BE2C (cell line): ENCODE data around the gene C11orf52.

Source experiments
- DNase-seq: peaks from one replicate; pipeline ENCODE4 v3.0.0-alpha.2; 2020
- H3K27me3 ChIP-seq: fragments of 250-450 bp; sonication (Bioruptor Pico); 2 replicates; pipeline ENCODE4 v1.5.1; 2020; ENCODE audit warnings: mild to moderate bottlenecking
- H3K36me3 ChIP-seq: fragments of 250-450 bp; sonication (Bioruptor Pico); 2 replicates; pipeline ENCODE4 v1.5.1; 2020; ENCODE audit warnings: mild to moderate bottlenecking
- H3K4me1 ChIP-seq: fragments of 250-450 bp; sonication (Bioruptor Pico); 2 replicates; pipeline ENCODE4 v1.5.1; 2020
- H3K4me3 ChIP-seq: 2 replicates; pipeline ENCODE4 v1.5.1; 2011; ENCODE audit warnings: low read depth, low read length
- H3K9me3 ChIP-seq: fragments of 250-450 bp; sonication (Bioruptor Pico); 2 replicates; pipeline ENCODE4 v1.5.1; 2020
- TF ChIP-seq, protein P1 (sequence below): IDR thresholded peaks from 2 replicates; pipeline ENCODE4 v1.5.1; 2012; ENCODE audit warnings: mild to moderate bottlenecking, low read depth, low read length

The C11orf52 gene

DNA sequence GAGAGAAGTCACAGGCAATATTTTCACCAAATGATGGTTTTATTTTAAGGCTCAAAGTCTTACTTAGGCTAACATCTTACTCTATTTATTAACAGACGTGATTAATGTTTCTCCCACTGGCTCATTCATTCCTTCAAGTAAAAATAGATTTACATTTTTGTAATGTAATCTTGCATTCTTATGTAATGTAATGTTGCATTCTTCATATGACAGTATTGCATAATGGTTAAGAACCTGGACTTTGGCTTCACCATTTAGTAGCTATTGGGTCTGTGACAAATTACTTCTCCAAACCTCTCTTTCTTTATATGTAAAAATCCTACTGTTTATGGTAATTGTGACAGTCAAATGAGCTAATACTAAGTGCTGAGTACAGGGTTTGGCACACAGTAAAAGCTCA, 15.2 kb downstream of the C11orf52 start:
- H3K27me3 ChIP-seq = no peaks in the 10 kb centered on the region
- no peak overlapping the region for H3K4me3 ChIP-seq
- no peaks in the 10 kb centered on the region for H3K9me3 ChIP-seq
- DNase-seq = no peak
- peaks cover 3% of the 10 kb centered on the region for H3K4me1 ChIP-seq
- TF ChIP-seq, protein P1, sequence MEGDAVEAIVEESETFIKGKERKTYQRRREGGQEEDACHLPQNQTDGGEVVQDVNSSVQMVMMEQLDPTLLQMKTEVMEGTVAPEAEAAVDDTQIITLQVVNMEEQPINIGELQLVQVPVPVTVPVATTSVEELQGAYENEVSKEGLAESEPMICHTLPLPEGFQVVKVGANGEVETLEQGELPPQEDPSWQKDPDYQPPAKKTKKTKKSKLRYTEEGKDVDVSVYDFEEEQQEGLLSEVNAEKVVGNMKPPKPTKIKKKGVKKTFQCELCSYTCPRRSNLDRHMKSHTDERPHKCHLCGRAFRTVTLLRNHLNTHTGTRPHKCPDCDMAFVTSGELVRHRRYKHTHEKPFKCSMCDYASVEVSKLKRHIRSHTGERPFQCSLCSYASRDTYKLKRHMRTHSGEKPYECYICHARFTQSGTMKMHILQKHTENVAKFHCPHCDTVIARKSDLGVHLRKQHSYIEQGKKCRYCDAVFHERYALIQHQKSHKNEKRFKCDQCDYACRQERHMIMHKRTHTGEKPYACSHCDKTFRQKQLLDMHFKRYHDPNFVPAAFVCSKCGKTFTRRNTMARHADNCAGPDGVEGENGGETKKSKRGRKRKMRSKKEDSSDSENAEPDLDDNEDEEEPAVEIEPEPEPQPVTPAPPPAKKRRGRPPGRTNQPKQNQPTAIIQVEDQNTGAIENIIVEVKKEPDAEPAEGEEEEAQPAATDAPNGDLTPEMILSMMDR = no peak
- no peaks in the 10 kb centered on the region for H3K36me3 ChIP-seq

- peaks cover 8% of the 10 kb centered on the region for H3K4me1 ChIP-seq
- no peak for DNase-seq
- no peaks in the 10 kb centered on the region for H3K27me3 ChIP-seq
- H3K36me3 ChIP-seq = no peaks in the 10 kb centered on the region
- TF ChIP-seq, protein P1 = no peak
- no peak overlapping the region for H3K4me3 ChIP-seq
- no peaks in the 10 kb centered on the region for H3K9me3 ChIP-seq
These were observed 15.6 kb downstream of the C11orf52 start for GRCh38 chr11:111934306-111934705.

- no peak overlapping the region for H3K4me3 ChIP-seq
- DNase-seq = no peak
- H3K9me3 ChIP-seq = no peaks in the 10 kb centered on the region
- H3K27me3 ChIP-seq = no peaks in the 10 kb centered on the region
- peaks cover 16% of the 10 kb centered on the region for H3K4me1 ChIP-seq
- TF ChIP-seq, protein P1 = no peak
- H3K36me3 ChIP-seq = no peaks in the 10 kb centered on the region
These were observed 16.8 kb downstream of the C11orf52 start for GRCh38 chr11:111935317-111936039.

- H3K9me3 ChIP-seq = no peaks in the 10 kb centered on the region
- no peaks in the 10 kb centered on the region for H3K36me3 ChIP-seq
- DNase-seq = no peak
- H3K4me3 ChIP-seq = peak overlapping the region; percentile 79
- peaks cover 20% of the 10 kb centered on the region for H3K4me1 ChIP-seq
- TF ChIP-seq, protein P1 = no peak
- no peaks in the 10 kb centered on the region for H3K27me3 ChIP-seq
These were observed 17.4 kb downstream of the C11orf52 start for GRCh38 chr11:111936040-111936540.

DNA sequence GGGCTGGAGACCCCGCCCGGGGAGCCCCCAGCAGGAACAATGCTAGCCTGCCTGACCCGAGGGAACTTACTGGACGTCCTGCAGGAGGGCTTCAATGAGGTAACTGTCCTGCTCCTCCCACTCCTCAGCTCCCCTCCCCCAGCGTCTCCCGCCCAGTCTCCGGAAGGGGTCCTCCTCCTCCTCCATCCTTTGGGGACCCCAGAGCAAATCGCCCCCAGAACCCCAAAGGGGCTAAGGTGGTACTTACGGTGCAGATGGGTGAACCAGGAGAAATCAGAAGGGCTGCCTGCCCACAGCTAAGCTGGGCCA, 18.7 kb downstream of the C11orf52 start:
- peaks cover 28% of the 10 kb centered on the region for H3K4me1 ChIP-seq
- H3K36me3 ChIP-seq = no peaks in the 10 kb centered on the region
- no peaks in the 10 kb centered on the region for H3K9me3 ChIP-seq
- no peak for DNase-seq
- H3K27me3 ChIP-seq = no peaks in the 10 kb centered on the region
- peak overlapping the region; percentile 79 for H3K4me3 ChIP-seq
- TF ChIP-seq, protein P1 = no peak

- TF ChIP-seq, protein P1 = no peak
- H3K27me3 ChIP-seq = no peaks in the 10 kb centered on the region
- no peak for DNase-seq
- no peaks in the 10 kb centered on the region for H3K9me3 ChIP-seq
- H3K36me3 ChIP-seq = no peaks in the 10 kb centered on the region
- peaks cover 32% of the 10 kb centered on the region for H3K4me1 ChIP-seq
- H3K4me3 ChIP-seq = peak overlapping the region; percentile 79
These were observed 19.1 kb downstream of the C11orf52 start for GRCh38 chr11:111937844-111938243.
